ENCODE results near the gene PLXNA2.

PLXNA2 gene

GRCh38 chr1:207973898-207974568 lies 270.2 kb downstream of the PLXNA2 start:
- Histone ChIP-seq H3K9ac (ENCODE audit: low read depth, low read length) (no peak overlapping the region), H3K27ac (ENCODE audit: low read depth, low read length) (no peak overlapping the region), H3K4me3 (ENCODE audit: low read length) (no peak overlapping the region), H3K9me3 (ENCODE audit: insufficient read depth, low read depth, low read length) (no peaks in the 10 kb centered on the region), H3K27me3 (ENCODE audit: insufficient read depth, low read length) (no peaks in the 10 kb centered on the region), H3K36me3 (ENCODE audit: insufficient read depth, low read length) (no peaks in the 10 kb centered on the region), H3K4me1 (ENCODE audit: insufficient read depth, low read length) (no peaks in the 10 kb centered on the region)
- WGBS: 85% methylated on average over 4 of the region's 5 CpGs

- Histone ChIP-seq H3K36me3 (ENCODE audit: insufficient read depth, low read length) (no peaks in the 10 kb centered on the region), H3K4me1 (ENCODE audit: insufficient read depth, low read length) (no peaks in the 10 kb centered on the region), H3K27me3 (ENCODE audit: insufficient read depth, low read length) (no peaks in the 10 kb centered on the region), H3K27ac (ENCODE audit: low read depth, low read length) (no peak overlapping the region), H3K9ac (ENCODE audit: low read depth, low read length) (no peak overlapping the region), H3K9me3 (ENCODE audit: insufficient read depth, low read depth, low read length) (no peaks in the 10 kb centered on the region), H3K4me3 (ENCODE audit: low read length) (no peak overlapping the region)
- WGBS: 90% methylated on average over 5 of the region's 5 CpGs
Measured at GRCh38 chr1:207972337-207972736, 271.8 kb downstream of the PLXNA2 start.

Data from HUES64 (cell line).